H7 (cell line): ENCODE measurements around the gene ENTPD7. TPM values are rescaled to one million over a fixed set of nuclear protein-coding genes. Genes with fewer than 3 reads are reported as not detected.
"Not testable (repeated sequence)": the region's sequence is repeated elsewhere in the genome, so short reads cannot be mapped to it uniquely, and the experiment has no call there.

Source experiments
- DNase-seq: peaks from one replicate; pipeline ENCODE4 v3.0.0; 2012
- H3K27me3 ChIP-seq: 2 replicates; pipeline ENCODE4 v1.6.0; 2011; ENCODE audit warnings: mild to moderate bottlenecking, low read length; ENCODE audit not compliant: control insufficient read depth, insufficient read depth
- H3K36me3 ChIP-seq: replicated peaks from 2 replicates; pipeline ENCODE4 v1.5.1; 2011; ENCODE audit warnings: low read length; ENCODE audit not compliant: control insufficient read depth, insufficient read depth
- H3K4me3 ChIP-seq: 2 replicates; pipeline ENCODE4 v1.5.1; 2011; ENCODE audit warnings: low read depth, mild to moderate bottlenecking, control low read depth, low read length, moderate library complexity; ENCODE audit not compliant: insufficient read depth
- total RNA-seq: library from RNA; depleted of rRNA; stranded (reverse); fragments of >200 nt; shearing (Covaris generic); gene quantifications from 2 replicates; pipeline ENCODE4 v1.2.3, GENCODE V29; 2014; rRNA removed

ENTPD7 gene
- 8.2 and 8.6 TPM in 2 replicates for total RNA-seq

- peaks cover 1% of the 10 kb centered on the region for H3K36me3 ChIP-seq
- peak; percentile 98 for DNase-seq
- H3K4me3 ChIP-seq = peak within 1 kb of the TSS; percentile 86
- H3K27me3 ChIP-seq = peaks cover 18% of the 10 kb centered on the region; the same call in 1 of the 2 replicates
Observed at GRCh38 chr10:99659031-99659867, at the start of gene ENTPD7. TSS of gene ENTPD7 (plus strand) at chr10:99659509. CDS start at chr10:99659957, 448 bp downstream.

- H3K4me3 ChIP-seq = no peak overlapping the region
- no peak for DNase-seq
- H3K36me3 ChIP-seq = peaks cover 5% of the 10 kb centered on the region
- H3K27me3 ChIP-seq = no peaks in the 10 kb centered on the region
Observed at GRCh38 chr10:99610221-99610620, 49.1 kb upstream of the ENTPD7 start.

- DNase-seq = no peak
Observed at GRCh38 chr10:99611326-99611725, 48.0 kb upstream of the ENTPD7 start.

GRCh38 chr10:99612167-99612831, 47.0 kb upstream of the ENTPD7 start:
- Histone ChIP-seq H3K27me3 (no peaks in the 10 kb centered on the region), H3K36me3 (peaks cover 5% of the 10 kb centered on the region)
- DNase-seq = peak; percentile 76

More at GRCh38 chr10:99611326-99611725, 48.0 kb upstream of the ENTPD7 start:
- no peak overlapping the region for H3K4me3 ChIP-seq
- peaks cover 5% of the 10 kb centered on the region for H3K36me3 ChIP-seq
- H3K27me3 ChIP-seq = no peaks in the 10 kb centered on the region

GRCh38 chr10:99615426-99615825, 43.9 kb upstream of the ENTPD7 start:
- no peak overlapping the region for H3K4me3 ChIP-seq
- no peaks in the 10 kb centered on the region for H3K27me3 ChIP-seq
- peaks cover 5% of the 10 kb centered on the region for H3K36me3 ChIP-seq
- DNase-seq = no peak

More at GRCh38 chr10:99612167-99612831, 47.0 kb upstream of the ENTPD7 start:
- no peak overlapping the region for H3K4me3 ChIP-seq

GRCh38 chr10:99617696-99618095, 41.6 kb upstream of the ENTPD7 start:
- Histone ChIP-seq H3K4me3 (no peak overlapping the region), H3K36me3 (no peaks in the 10 kb centered on the region), H3K27me3 (no peaks in the 10 kb centered on the region)
- no peak for DNase-seq

GRCh38 chr10:99619090-99619800, 40.1 kb upstream of the ENTPD7 start:
- Histone ChIP-seq H3K4me3 (peak overlapping the region; percentile 83), H3K36me3 (no peaks in the 10 kb centered on the region), H3K27me3 (no peaks in the 10 kb centered on the region; the same call in 1 of the 2 replicates)
- DNase-seq = no peak

- H3K36me3 ChIP-seq = no peaks in the 10 kb centered on the region
- H3K27me3 ChIP-seq = no peaks in the 10 kb centered on the region; the same call in 1 of the 2 replicates
- H3K4me3 ChIP-seq = peak within 1 kb of the TSS; percentile 83
- no peak for DNase-seq
Observed at GRCh38 chr10:99619851-99620710, 39.2 kb upstream of the ENTPD7 start, which contains the start of gene SLC25A28. TSS of gene SLC25A28 (minus strand) at chr10:99620439. CDS start at chr10:99620335, 104 bp downstream.

GRCh38 chr10:99620711-99621453, 38.4 kb upstream of the ENTPD7 start:
- H3K27me3 ChIP-seq = no peaks in the 10 kb centered on the region; the same call in 1 of the 2 replicates
- DNase-seq = peak; percentile 95
- peak overlapping the region; percentile 77 for H3K4me3 ChIP-seq
- H3K36me3 ChIP-seq = no peaks in the 10 kb centered on the region

- Histone ChIP-seq H3K4me3 (peak overlapping the region; percentile 77), H3K36me3 (no peaks in the 10 kb centered on the region), H3K27me3 (no peaks in the 10 kb centered on the region; the same call in 1 of the 2 replicates)
- no peak for DNase-seq
Observed at GRCh38 chr10:99621454-99622251, 37.7 kb upstream of the ENTPD7 start.

- DNase-seq = no peak
- Histone ChIP-seq H3K27me3 (no peaks in the 10 kb centered on the region; the same call in 1 of the 2 replicates), H3K36me3 (no peaks in the 10 kb centered on the region), H3K4me3 (no peak overlapping the region)
Observed at GRCh38 chr10:99623919-99624318, 35.4 kb upstream of the ENTPD7 start.

GRCh38 chr10:99625124-99625523, 34.2 kb upstream of the ENTPD7 start:
- H3K4me3 ChIP-seq, DNase-seq: not testable (repeated sequence)

More at GRCh38 chr10:99625124-99625523, 34.2 kb upstream of the ENTPD7 start:
- H3K27me3 ChIP-seq, H3K36me3 ChIP-seq: not testable (repeated sequence)
